Ascending aorta (tissue), 2 donors: ENCODE data around the gene WDR73. TPM values are rescaled to one million over a fixed set of nuclear protein-coding genes. Genes with fewer than 3 reads are reported as not detected.
"Not testable (repeated sequence)": the region's sequence is repeated elsewhere in the genome, so short reads cannot be mapped to it uniquely, and the experiment has no call there.

Experiments used
- DNase-seq, 2 donors: peaks; one replicate each; pipeline ENCODE4 v3.0.0-alpha.2; 2019; ENCODE audit warnings: low spot score in 2 of 2
- H3K27ac ChIP-seq, 2 donors: fragments of 200-600 bp; sonication (generic); one replicate each; pipeline ENCODE4 v1.5.1; 2016 to 2017; ENCODE audit warnings: mild to moderate bottlenecking in 1 of 2
- H3K27me3 ChIP-seq: fragments of 200-600 bp; sonication (generic); one replicate; pipeline ENCODE4 v1.5.1; 2017
- H3K36me3 ChIP-seq, 2 donors: fragments of 200-600 bp; sonication (generic); one replicate each; pipeline ENCODE4 v1.5.1; 2016
- H3K4me1 ChIP-seq, 2 donors: fragments of 200-600 bp; sonication (generic); one replicate each; pipeline ENCODE4 v1.5.1; 2016 to 2017; ENCODE audit warnings: mild to moderate bottlenecking in 1 of 2
- H3K4me3 ChIP-seq, 2 donors: fragments of 200-600 bp; sonication (generic); one replicate each; pipeline ENCODE4 v1.5.1; 2016 to 2017; ENCODE audit warnings: mild to moderate bottlenecking in 1 of 2
- H3K9me3 ChIP-seq, 2 donors: fragments of 200-600 bp; sonication (generic); one replicate each; pipeline ENCODE4 v1.5.1; 2016
- CTCF ChIP-seq, 3 experiments: fragments of 200-600 bp in 2 of 3; fragments of 450-650 bp in 1 of 3; sonication (generic) in 2 of 3; IDR thresholded peaks; one replicate each; pipeline ENCODE4 v1.5.1; 2016 to 2019; ENCODE audit warnings: antibody characterized with exemption in 3 of 3, mild to moderate bottlenecking in 1 of 3, moderate library complexity in 1 of 3
- intact Hi-C: fragments of 100-400 bp; cut with DNase I; formaldehyde crosslinking; loops from one replicate; pipeline ENCODE4 v1.15.1; 2023
- total RNA-seq: library from RNA; depleted of rRNA; stranded (reverse); fragments of >200 nt; gene quantifications from one replicate; pipeline ENCODE4 v1.1.0, GENCODE V29; 2016

Gene WDR73
- total RNA-seq, 1 donor from 2014 or later, result 29.5 TPM

DNA sequence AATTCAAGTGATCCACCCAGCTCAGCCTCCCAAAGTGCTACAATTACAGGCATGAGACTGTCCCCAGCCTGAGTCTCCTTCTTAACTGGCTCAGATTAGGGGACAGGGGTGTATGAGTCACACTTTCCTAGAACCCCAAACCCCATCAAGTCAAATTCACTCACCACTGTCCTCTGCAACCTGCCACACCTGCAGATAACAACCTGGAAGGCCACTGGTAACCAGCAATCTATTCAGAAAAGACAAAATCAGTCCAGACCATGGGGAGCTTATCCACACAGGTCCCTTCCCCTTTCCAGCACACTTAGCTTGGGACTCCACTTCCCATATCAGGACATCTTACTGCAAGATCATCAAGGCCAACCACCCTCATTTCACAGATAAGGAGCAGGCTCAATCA, 6.4 kb downstream of the WDR73 start:
- peaks cover 65 to 92% of the 10 kb centered on the region in 2 donors for H3K36me3 ChIP-seq
- intact Hi-C loops, result no loop called here

DNA sequence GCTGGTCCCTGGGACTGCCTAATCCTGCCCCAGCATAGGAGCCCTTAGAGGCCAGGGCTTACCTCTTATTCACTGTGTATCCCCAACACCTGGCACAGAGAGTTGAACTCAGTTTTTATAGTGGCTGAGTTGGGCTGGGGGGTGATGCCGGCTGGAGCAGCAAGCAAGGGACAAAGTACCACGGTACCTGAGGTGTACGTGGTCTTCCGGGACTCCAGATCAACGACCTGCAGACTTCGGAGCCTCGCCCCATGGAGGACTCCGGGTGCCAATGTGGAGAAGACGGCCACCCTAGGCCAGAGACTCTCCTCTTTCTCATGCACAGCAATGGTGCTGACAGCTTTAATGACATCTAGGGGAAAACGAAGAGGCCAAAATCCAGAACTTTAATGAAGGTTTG, 8.1 kb downstream of the WDR73 start:
- no peak for TF ChIP-seq CTCF (IDR thresholded peaks at IDR 0.05)
- no peak for DNase-seq
- Histone ChIP-seq H3K9me3 (no peaks in the 10 kb centered on the region), H3K4me3 (no peak overlapping the region), H3K4me1 (peaks cover 0 to 6% of the 10 kb centered on the region in 2 donors), H3K27me3 (no peaks in the 10 kb centered on the region), H3K27ac (no peak overlapping the region), H3K36me3 (peaks cover 81 to 96% of the 10 kb centered on the region in 2 donors)
- intact Hi-C loops, result no loop called here

More for the DNA sequence above, 6.4 kb downstream of the WDR73 start:
- H3K27ac ChIP-seq, result no peak overlapping the region
- DNase-seq, result no peak
- no peak for TF ChIP-seq CTCF (IDR thresholded peaks at IDR 0.05)
- no peak overlapping the region for H3K4me3 ChIP-seq
- H3K4me1 ChIP-seq, result peaks cover 1 to 14% of the 10 kb centered on the region in 2 donors
- no peaks in the 10 kb centered on the region for H3K27me3 ChIP-seq
- no peaks in the 10 kb centered on the region for H3K9me3 ChIP-seq

DNA sequence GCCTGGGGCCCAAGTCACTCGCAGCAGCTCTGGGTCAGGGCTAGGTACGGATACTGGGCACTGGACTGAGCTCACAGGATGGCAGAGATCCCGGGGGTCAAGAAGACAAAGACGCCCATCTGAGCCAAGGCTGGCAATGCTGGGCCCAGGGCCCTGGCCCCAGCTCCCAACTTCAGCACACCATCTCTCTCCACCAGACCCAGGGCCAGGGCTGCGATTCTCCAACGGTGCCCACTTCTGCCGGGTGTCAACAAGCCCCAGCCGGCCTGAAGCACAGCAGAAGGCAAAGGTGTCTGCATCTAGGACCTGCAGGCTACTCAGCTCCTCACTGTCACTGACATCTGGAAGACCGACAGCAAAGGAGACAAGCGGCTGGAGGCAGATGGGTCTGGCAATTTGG, 8.6 kb downstream of the WDR73 start:
- Histone ChIP-seq H3K4me3 (no peak overlapping the region), H3K27me3 (no peaks in the 10 kb centered on the region), H3K36me3 (peaks cover 81 to 94% of the 10 kb centered on the region in 2 donors), H3K4me1 (peaks cover 0 to 6% of the 10 kb centered on the region in 2 donors), H3K27ac (no peak overlapping the region), H3K9me3 (no peaks in the 10 kb centered on the region)
- intact Hi-C loops, result no loop called here
- no peak for TF ChIP-seq CTCF (IDR thresholded peaks at IDR 0.05)
- DNase-seq, result no peak

- TF ChIP-seq CTCF (IDR thresholded peaks at IDR 0.05), result no peak
- intact Hi-C loops, result no loop called here
- Histone ChIP-seq H3K9me3 (no peaks in the 10 kb centered on the region), H3K27ac (no peak overlapping the region), H3K36me3 (peaks cover 84 to 94% of the 10 kb centered on the region in 2 donors), H3K4me3 (no peak overlapping the region), H3K4me1 (no peaks in the 10 kb centered on the region), H3K27me3 (no peaks in the 10 kb centered on the region)
- no peak for DNase-seq
These were observed 10.2 kb downstream of the WDR73 start for GRCh38 chr15:84643838-84644237.

- H3K4me3 ChIP-seq, H3K27ac ChIP-seq, H3K4me1 ChIP-seq, H3K9me3 ChIP-seq, intact Hi-C loops, H3K27me3 ChIP-seq, DNase-seq: not testable (repeated sequence)
- peaks cover 76 to 82% of the 10 kb centered on the region in 2 donors for H3K36me3 ChIP-seq
These were observed 11.4 kb downstream of the WDR73 start for GRCh38 chr15:84642640-84643039.

- H3K4me1 ChIP-seq, H3K27me3 ChIP-seq, H3K9me3 ChIP-seq, intact Hi-C loops, DNase-seq, H3K4me3 ChIP-seq, H3K27ac ChIP-seq: not testable (repeated sequence)
- peaks cover 71 to 80% of the 10 kb centered on the region in 2 donors for H3K36me3 ChIP-seq
These were observed 12.2 kb downstream of the WDR73 start for GRCh38 chr15:84641871-84642270.

GRCh38 chr15:84638103-84638502, 16.0 kb downstream of the WDR73 start:
- Histone ChIP-seq H3K4me1 (peaks cover 7 to 21% of the 10 kb centered on the region in 2 donors), H3K27me3 (no peaks in the 10 kb centered on the region), H3K9me3 (no peaks in the 10 kb centered on the region), H3K4me3 (no peak overlapping the region), H3K36me3 (peaks cover 50% of the 10 kb centered on the region in 2 donors), H3K27ac (peak overlapping the region; percentile 0 to 48)
- peak in 1 of 3 experiments; percentile 29 for TF ChIP-seq CTCF (IDR thresholded peaks at IDR 0.05)
- DNase-seq, result no peak
- intact Hi-C loops, result no loop called here
